ENCODE measurements around the gene TMEM38A. TPM values are rescaled to one million over a fixed set of nuclear protein-coding genes. Genes with fewer than 3 reads are reported as not detected.

The TMEM38A gene
- 5.1 and 6.9 TPM in 2 replicates for total RNA-seq (2011; cell fraction: chromatin; rRNA removed; ENCODE audit: low replicate concordance)
- total RNA-seq (2011; cell fraction: nucleolus; rRNA removed), result 3.9 and 5.3 TPM in 2 replicates
- total RNA-seq (2011; cell fraction: nucleoplasm; rRNA removed), result 4.2 and 4.7 TPM in 2 replicates
- total RNA-seq (2014; rRNA removed), result 0.77 and 4.3 TPM in 2 replicates
- 1.2 and 1.4 TPM in 2 replicates for total RNA-seq (2014; rRNA removed; fragmentation: Illumina TruSeq; extraction: Trizol)
- total RNA-seq (2015; rRNA removed; fragmentation: Illumina TruSeq; extraction: Trizol), result 0.90 and 1.6 TPM in 2 replicates
- total RNA-seq (2021), result 1.4 and 2.1 TPM in 2 replicates
- polyA plus RNA-seq (2011; rRNA removed), result 1.5 and 1.8 TPM in 2 replicates
- 0.72 and 2.6 TPM in 2 replicates for polyA plus RNA-seq (2011; cell fraction: cytosol; rRNA removed)
- polyA plus RNA-seq (2011; cell fraction: nucleus; rRNA removed), result 2.2 and 2.6 TPM in 2 replicates
- polyA plus RNA-seq (2012), result 1.3 and 1.4 TPM in 2 replicates
- 0.77 and 2.4 TPM in 2 replicates for polyA plus RNA-seq (2014; fragmentation: Illumina TruSeq; extraction: Trizol)
- under 1 TPM; 0.35 to 0.44 TPM for polyA plus RNA-seq (2014; fragmentation: Nextera tagmentation; extraction: Ambion mirVana)
- polyA plus RNA-seq (2014; rRNA removed), result 1.9 and 3.3 TPM in 2 replicates
- polyA minus RNA-seq (2011; rRNA and poly(A)+ RNA removed), result 0.78 and 4.0 TPM in 2 replicates
- 1.2 and 2.3 TPM in 2 replicates for polyA minus RNA-seq (2011; cell fraction: cytosol; rRNA and poly(A)+ RNA removed)
- 0.89 and 0.94 TPM in 2 replicates for polyA minus RNA-seq (2011; cell fraction: nucleus; rRNA and poly(A)+ RNA removed)
- percentile 45 among the genes with signal in this experiment for Bru-seq, nascent RNA
- percentile 45 among the genes with signal in this experiment for BruChase-seq, experiment 1, labeled RNA remaining after a 2-hour chase
- percentile 43 among the genes with signal in this experiment for BruChase-seq, experiment 2, labeled RNA remaining after a 6-hour chase
- long read RNA-seq, experiment 1, transcript TMEM38A-202 (3 exons, 798 nt), result major isoform, 6 of 8 reads
- long read RNA-seq, experiment 1, partial matches to known transcripts, result 1 of 8 reads
- long read RNA-seq, experiment 1, other reads (novel, unspliced or antisense), result 1 of 8 reads
- long read RNA-seq, experiment 2, partial matches to known transcripts, result 0 of 1 reads
- long read RNA-seq, experiment 2, other reads (novel, unspliced or antisense), result 1 of 1 reads
- long read RNA-seq, experiment 3, result 0 reads

GRCh38 chr19:16660763-16661479 lies at the start of gene TMEM38A:
Gene TMEM38A (plus strand): TSS chr19:16661139. CDS start chr19:16661218, 79 bp downstream.
- H3K4me1 ChIP-seq (replicated peaks in 1 of 2; ENCODE audit: control insufficient read depth in 2 of 2, insufficient read depth in 2 of 2, low read length in 2 of 2), result peaks cover 19 to 41% of the 10 kb centered on the region in 2 experiments
- intact Hi-C loops (cut with micrococcal nuclease), result no loop called here
- under 1% methylated on average over 24 of the region's 76 CpGs for WGBS (ENCODE audit: insufficient coverage, low coverage, missing lambda C conversion rate)
- peaks cover 10% of the 10 kb centered on the region for H4K20me1 ChIP-seq (replicated peaks; ENCODE audit: control insufficient read depth, insufficient read depth, low read length)
- peak within 1 kb of the TSS; percentile 89 to 94 for H3K9ac ChIP-seq (ENCODE audit: insufficient read depth in 1 of 2, low read depth in 2 of 2, low read length in 2 of 2)
- in situ Hi-C loops (cut with MboI), result no loop called here
- ChIA-PET POLR2A (interaction anchor here (0.5 to 1.1 kb wide), 3 partner anchors 11 to 378 kb away, joined by 3 to 5 read pairs (median 5); no protein-coding TSS in a partner anchor), CTCF (ENCODE audit: low intra/inter-chr PET ratio) (no interaction called here)
- peak within 1 kb of the TSS; percentile 94 for H3K27ac ChIP-seq (ENCODE audit: extremely low read depth, low read depth, low read length)
- FAIRE-seq, result no peak
- peaks cover 6% of the 10 kb centered on the region for H3K9me1 ChIP-seq (ENCODE audit: control insufficient read depth, insufficient read depth, low read length)
- peak within 1 kb of the TSS; percentile 99 for H2AFZ ChIP-seq (ENCODE audit: low read depth, low read length)
- peaks cover 35% of the 10 kb centered on the region for H3K36me3 ChIP-seq (ENCODE audit: control insufficient read depth, insufficient read depth, low read length)
- H3K27me3 ChIP-seq (ENCODE audit: control insufficient read depth in 2 of 2, insufficient read depth in 2 of 2, low read length in 2 of 2), result no peaks in the 10 kb centered on the region
- BruUV-seq (replicated peaks), result no TSS peak
- no peaks in the 10 kb centered on the region for H3K9me3 ChIP-seq (replicated peaks; ENCODE audit: control insufficient read depth, insufficient read depth, low read depth, low read length)
- peak within 1 kb of the TSS; percentile 96 for H3K4me2 ChIP-seq (ENCODE audit: insufficient read depth, low read length)
- H3K4me3 ChIP-seq, result peak within 1 kb of the TSS; percentile 87
- DNase-seq (ENCODE audit: extremely low read depth in 1 of 4, low spot score in 3 of 4), result peak; percentile 56 to 92 (median 81)
- ATAC-seq, result peak; percentile 44
- H3K79me2 ChIP-seq (ENCODE audit: control insufficient read depth, insufficient read depth, low read length), result peaks cover 30% of the 10 kb centered on the region
- TF ChIP-seq CCNT2 (IDR thresholded peaks at IDR 0.05; ENCODE audit: borderline replicate concordance, extremely low read depth, insufficient read length, low read depth, low read length) (peak; percentile 28), YY1 (IDR thresholded peaks at IDR 0.05; ENCODE audit: borderline replicate concordance in 1 of 3, control insufficient read depth in 1 of 3, extremely low read depth in 1 of 3, insufficient read depth in 3 of 3, insufficient read length in 1 of 3, insufficient replicate concordance in 2 of 3, low read depth in 1 of 3, low read length in 2 of 3) (peak in 1 of 3 experiments; percentile 10), PHF8 (IDR thresholded peaks at IDR 0.05; ENCODE audit: borderline replicate concordance, low read length) (peak; percentile 41; the same call in 1 of the 2 replicates), CHD4 (IDR thresholded peaks at IDR 0.05; ENCODE audit: insufficient read depth, insufficient replicate concordance, low read depth, low read length, poor library complexity, severe bottlenecking) (no peak), SAFB (IDR thresholded peaks at IDR 0.05; ENCODE audit: borderline replicate concordance, low read depth, low read length) (0 out of 2 replicates have a peak, but pooled peaks have one; percentile 33), VEZF1 (CRISPR knock-in tag; IDR thresholded peaks at IDR 0.05) (peak; percentile 82), ERF (CRISPR knock-in tag; IDR thresholded peaks at IDR 0.05) (no peak), RB1 (IDR thresholded peaks at IDR 0.05; ENCODE audit: low read depth) (peak; percentile 10; the same call in 1 of the 2 replicates), KDM2B (CRISPR knock-in tag; IDR thresholded peaks at IDR 0.05) (peak; percentile 21; the same call in 1 of the 2 replicates), EGR1 (conservative IDR thresholded peaks at IDR 0.05) (0 out of 2 replicates have a peak, but pooled peaks have one; percentile 21)
- TF ChIP-seq, protein P1, sequence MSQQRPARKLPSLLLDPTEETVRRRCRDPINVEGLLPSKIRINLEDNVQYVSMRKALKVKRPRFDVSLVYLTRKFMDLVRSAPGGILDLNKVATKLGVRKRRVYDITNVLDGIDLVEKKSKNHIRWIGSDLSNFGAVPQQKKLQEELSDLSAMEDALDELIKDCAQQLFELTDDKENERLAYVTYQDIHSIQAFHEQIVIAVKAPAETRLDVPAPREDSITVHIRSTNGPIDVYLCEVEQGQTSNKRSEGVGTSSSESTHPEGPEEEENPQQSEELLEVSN (IDR thresholded peaks at IDR 0.05; ENCODE audit: borderline replicate concordance in 1 of 2, extremely low read depth in 1 of 2, insufficient read depth in 1 of 2, insufficient read length in 1 of 2, low read depth in 1 of 2, low read length in 1 of 2, poor library complexity in 1 of 2, severe bottlenecking in 1 of 2), result peak in 1 of 2 experiments; percentile 79
